ENCODE results near the gene RASGEF1C.

RASGEF1C gene

GRCh38 chr5:180100621-180101450 lies 108.2 kb downstream of the RASGEF1C start:
- TF ChIP-seq CTCF (IDR thresholded peaks at IDR 0.05; ENCODE audit: low read depth, low read length) = no peak
- DNase-seq (ENCODE audit: extremely low read depth, low read depth) = no peak

GRCh38 chr5:180099733-180100611 lies 109.0 kb downstream of the RASGEF1C start:
- TF ChIP-seq CTCF (IDR thresholded peaks at IDR 0.05; ENCODE audit: low read depth, low read length) = no peak

GRCh38 chr5:180098991-180099732 lies 109.8 kb downstream of the RASGEF1C start:
- DNase-seq (ENCODE audit: extremely low read depth, low read depth) = no peak
- no peak for TF ChIP-seq CTCF (IDR thresholded peaks at IDR 0.05; ENCODE audit: low read depth, low read length)

More at GRCh38 chr5:180099733-180100611, 109.0 kb downstream of the RASGEF1C start:
- DNase-seq (ENCODE audit: extremely low read depth, low read depth) = no peak

GRCh38 chr5:180098526-180098925 lies 110.5 kb downstream of the RASGEF1C start:
- DNase-seq (ENCODE audit: extremely low read depth, low read depth) = no peak

GRCh38 chr5:180097926-180098325 lies 111.1 kb downstream of the RASGEF1C start:
- no peak for DNase-seq (ENCODE audit: extremely low read depth, low read depth)

More at GRCh38 chr5:180098526-180098925, 110.5 kb downstream of the RASGEF1C start:
- no peak for TF ChIP-seq CTCF (IDR thresholded peaks at IDR 0.05; ENCODE audit: low read depth, low read length)

More at GRCh38 chr5:180097926-180098325, 111.1 kb downstream of the RASGEF1C start:
- no peak for TF ChIP-seq CTCF (IDR thresholded peaks at IDR 0.05; ENCODE audit: low read depth, low read length)
